Measurements from ENCODE around the gene CEP295NL. TPM values are rescaled to one million over a fixed set of nuclear protein-coding genes. Genes with fewer than 3 reads are reported as not detected.

Gene CEP295NL
- polyA plus RNA-seq, 2 of the 4 experiments (the other 2 are of a cell fraction) = 0.10 to 0.13 TPM

DNA sequence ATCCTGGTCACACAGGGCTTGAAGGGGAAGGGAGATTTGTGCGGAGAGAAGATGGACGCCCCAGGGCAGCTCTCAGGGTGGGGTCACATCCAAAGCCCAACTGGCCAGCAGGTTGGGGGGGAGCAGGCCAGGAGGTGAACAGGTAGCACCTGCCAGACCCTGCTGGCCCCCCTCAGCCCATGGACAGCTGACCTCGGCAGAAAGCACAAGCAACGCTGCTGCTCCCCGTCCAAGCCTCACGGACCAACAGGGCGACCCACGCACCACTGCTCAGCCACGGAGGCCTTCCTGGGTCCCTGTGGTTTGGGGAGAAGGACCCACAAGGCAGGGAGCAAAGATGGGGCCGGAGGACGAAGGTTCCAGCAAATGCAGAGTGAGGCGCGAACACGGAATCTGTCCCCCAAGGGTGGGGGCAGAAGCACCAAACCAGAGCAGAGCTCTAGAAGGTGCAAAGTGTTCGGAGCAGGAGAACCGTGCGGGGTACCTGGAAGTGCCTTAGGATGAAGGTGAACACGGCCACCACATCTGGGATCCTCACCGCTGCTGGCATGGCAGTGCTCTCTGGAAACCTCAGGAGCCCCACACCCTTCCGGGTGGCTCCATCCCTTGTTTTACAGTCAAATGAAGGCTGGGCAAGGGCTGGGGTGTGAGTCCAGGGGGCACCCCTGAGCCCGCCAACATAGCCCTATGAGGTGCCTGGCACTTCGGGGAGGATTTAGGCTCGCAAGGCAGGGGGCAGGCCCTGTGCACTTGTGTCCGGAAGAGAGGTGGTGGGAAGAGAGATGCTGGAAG lies 17.9 kb downstream of the CEP295NL start:
- H3K27ac ChIP-seq = peak overlapping the region; percentile 86 to 91
- ChIA-PET CTCF (interaction anchor here (1.2 to 5.1 kb wide), 7 partner anchors 7 to 197 kb away, joined by 3 to 41 read pairs (median 5); no protein-coding TSS in a partner anchor), POLR2A (no interaction called here)
- DNase-seq (ENCODE audit: low read depth in 1 of 2, low spot score in 1 of 2) (no peak), ATAC-seq (no peak), FAIRE-seq (no peak)
- H3K4me2 ChIP-seq = peak overlapping the region; percentile 84
- TF ChIP-seq FOXS1 (CRISPR knock-in tag; IDR thresholded peaks at IDR 0.05) = no peak
- no peak for TF ChIP-seq POLR2AphosphoS2 (conservative IDR thresholded peaks at IDR 0.05; ENCODE audit: low read length)
- TF ChIP-seq SMC3 (IDR thresholded peaks at IDR 0.05) = no peak
- TF ChIP-seq MAFK (IDR thresholded peaks at IDR 0.05; ENCODE audit: partially characterized antibody) = peak; percentile 75
- no peaks in the 10 kb centered on the region for H3K9me3 ChIP-seq
- WGBS (ENCODE audit: missing lambda C conversion rate) = 96% methylated on average over 24 of the region's 24 CpGs
- H3K4me1 ChIP-seq = peaks cover 47% of the 10 kb centered on the region
- H3K4me3 ChIP-seq = no peak overlapping the region

DNA sequence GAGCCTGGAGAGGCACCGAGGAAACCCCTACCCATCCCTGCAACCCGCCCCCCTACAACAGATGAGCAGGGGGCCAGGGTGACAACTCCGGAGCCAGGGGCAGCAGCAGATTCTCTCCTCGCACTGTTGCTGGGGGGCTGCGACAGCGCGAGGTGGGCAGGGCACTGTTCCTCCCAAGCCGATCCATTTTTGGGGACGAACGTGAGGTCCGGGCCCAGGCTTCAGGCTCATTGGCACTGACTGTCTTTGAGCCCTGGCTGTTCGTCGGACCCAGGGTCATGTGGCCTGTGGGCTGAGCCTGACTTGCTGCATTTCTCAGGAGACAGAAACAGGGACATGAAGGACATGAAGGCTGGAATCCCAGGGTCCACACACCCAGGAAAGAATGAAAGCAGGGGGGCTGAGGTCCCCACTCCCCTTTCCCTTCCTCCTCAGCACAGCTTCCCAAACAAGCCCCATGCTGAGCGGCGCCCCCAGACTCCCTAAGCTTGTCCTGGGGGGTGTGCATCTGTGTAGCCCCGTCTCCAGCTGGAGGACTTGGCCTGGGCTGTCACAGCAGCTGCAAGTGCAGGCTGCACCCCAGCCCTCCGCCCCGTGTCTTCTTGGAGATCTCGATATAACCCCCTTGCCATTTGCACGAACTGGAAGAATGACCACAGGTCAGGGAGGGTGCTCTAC lies 18.7 kb downstream of the CEP295NL start:
- FAIRE-seq (no peak), DNase-seq (ENCODE audit: low read depth in 1 of 2, low spot score in 1 of 2) (no peak), ATAC-seq (peak; percentile 3 to 8; a peak in 3 of 6 replicates)
- H3K4me1 ChIP-seq = peaks cover 47% of the 10 kb centered on the region
- peak overlapping the region; percentile 86 to 91 for H3K27ac ChIP-seq
- CTCF ChIA-PET = interaction anchor here (0.7 to 5.1 kb wide), 9 partner anchors 10 to 197 kb away, joined by 3 to 41 read pairs (median 4); no protein-coding TSS in a partner anchor
- no peaks in the 10 kb centered on the region for H3K9me3 ChIP-seq
- peak overlapping the region; percentile 84 for H3K4me2 ChIP-seq
- POLR2A ChIA-PET = interaction anchor here (0.9 to 1.2 kb wide), 6 partner anchors 10 to 50 kb away, joined by 3 to 5 read pairs (median 4); no protein-coding TSS in a partner anchor
- TF ChIP-seq FOXS1 (CRISPR knock-in tag; IDR thresholded peaks at IDR 0.05) = no peak
- TF ChIP-seq, protein P1, sequence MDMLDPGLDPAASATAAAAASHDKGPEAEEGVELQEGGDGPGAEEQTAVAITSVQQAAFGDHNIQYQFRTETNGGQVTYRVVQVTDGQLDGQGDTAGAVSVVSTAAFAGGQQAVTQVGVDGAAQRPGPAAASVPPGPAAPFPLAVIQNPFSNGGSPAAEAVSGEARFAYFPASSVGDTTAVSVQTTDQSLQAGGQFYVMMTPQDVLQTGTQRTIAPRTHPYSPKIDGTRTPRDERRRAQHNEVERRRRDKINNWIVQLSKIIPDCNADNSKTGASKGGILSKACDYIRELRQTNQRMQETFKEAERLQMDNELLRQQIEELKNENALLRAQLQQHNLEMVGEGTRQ (IDR thresholded peaks at IDR 0.05) = peak; percentile 31; the same call in 1 of the 2 replicates
- peak overlapping the region; percentile 14 for H3K4me3 ChIP-seq
- 74% methylated on average over 19 of the region's 20 CpGs for WGBS (ENCODE audit: missing lambda C conversion rate)

DNA sequence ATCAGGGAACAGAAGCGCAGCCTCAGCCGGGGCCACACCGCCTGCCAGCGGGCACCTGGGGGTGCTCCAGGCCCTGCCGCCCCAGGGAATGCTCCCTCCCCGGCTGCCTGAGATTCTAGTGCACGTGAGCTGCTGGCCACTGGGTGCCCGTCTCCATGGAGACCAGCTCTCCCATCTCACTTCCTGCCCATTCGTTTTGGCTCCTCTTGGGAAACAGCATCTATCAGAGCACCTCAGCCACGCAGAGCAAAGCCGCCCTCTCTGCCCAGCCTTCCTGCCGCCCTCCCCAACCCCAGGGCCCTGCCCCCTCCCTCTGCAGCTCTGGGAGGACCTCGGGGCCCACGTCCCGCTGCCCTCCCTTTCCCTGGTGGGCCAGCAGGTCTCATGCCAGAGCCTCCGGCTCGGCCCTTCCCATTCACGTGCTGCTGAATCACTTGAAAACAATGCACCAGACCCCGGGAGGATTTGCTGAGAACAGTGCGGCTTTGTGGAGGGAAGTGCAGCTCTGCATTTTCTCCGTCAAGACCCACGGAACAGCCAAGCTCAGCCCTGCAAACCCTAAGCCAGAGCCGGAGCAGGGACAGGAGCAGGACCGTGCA lies 19.4 kb downstream of the CEP295NL start:
- Histone ChIP-seq H3K4me3 (peak overlapping the region; percentile 14), H3K4me2 (peak overlapping the region; percentile 84), H3K9me3 (no peaks in the 10 kb centered on the region), H3K27ac (peak overlapping the region; percentile 86 to 91), H3K4me1 (peaks cover 47% of the 10 kb centered on the region)
- ChIA-PET CTCF (interaction anchor here (0.7 to 5.1 kb wide), 8 partner anchors 12 to 87 kb away, joined by 3 to 41 read pairs (median 4); no protein-coding TSS in a partner anchor), POLR2A (interaction anchor here (0.9 to 1.2 kb wide), 6 partner anchors 9 to 51 kb away, joined by 3 to 5 read pairs (median 4); no protein-coding TSS in a partner anchor)
- FAIRE-seq (peak; percentile 82), ATAC-seq (peak; percentile 74), DNase-seq (ENCODE audit: low read depth in 1 of 2, low spot score in 1 of 2) (peak; percentile 86 to 98)
- 4% methylated on average over 24 of the region's 24 CpGs for WGBS (ENCODE audit: missing lambda C conversion rate)
- TF ChIP-seq EP300 (IDR thresholded peaks at IDR 0.05) (peak in 1 of 2 experiments; percentile 43; a peak in 1 of 5 replicates), HDAC2 (IDR thresholded peaks at IDR 0.05) (no peak), TFCP2L1 (CRISPR knock-in tag; IDR thresholded peaks at IDR 0.05) (no peak), RARB (CRISPR knock-in tag; IDR thresholded peaks at IDR 0.05) (no peak), JUNB (IDR thresholded peaks at IDR 0.05) (peak; percentile 43; the same call in 1 of the 2 replicates), POLR2A (IDR thresholded peaks at IDR 0.05; ENCODE audit: low read length) (no peak; the same call in 1 of the 2 replicates), MAFK (IDR thresholded peaks at IDR 0.05; ENCODE audit: partially characterized antibody) (peak; percentile 47), EHMT2 (IDR thresholded peaks at IDR 0.05; ENCODE audit: low read depth) (no peak), JUN (IDR thresholded peaks at IDR 0.05) (peak in 1 of 2 experiments; percentile 57; a peak in 2 of 5 replicates), CBX8 (IDR thresholded peaks at IDR 0.05) (no peak), HOXB13 (CRISPR knock-in tag; IDR thresholded peaks at IDR 0.05; ENCODE audit: low read depth) (no peak), HEYL (CRISPR knock-in tag; IDR thresholded peaks at IDR 0.05) (no peak), RFX5 (IDR thresholded peaks at IDR 0.05) (no peak), FOXS1 (CRISPR knock-in tag; IDR thresholded peaks at IDR 0.05) (no peak), MYC (IDR thresholded peaks at IDR 0.05; ENCODE audit: borderline replicate concordance, low read length) (no peak; the same call in 1 of the 2 replicates), NR3C1 (IDR thresholded peaks at IDR 0.05) (no peak), HOXB5 (CRISPR knock-in tag; IDR thresholded peaks at IDR 0.05) (no peak), FOSL2 (IDR thresholded peaks at IDR 0.05) (peak; percentile 34; the same call in 1 of the 2 replicates), FOSL2 (CRISPR knock-in tag; IDR thresholded peaks at IDR 0.05) (peak; percentile 86), ZSCAN20 (CRISPR knock-in tag; IDR thresholded peaks at IDR 0.05) (no peak; the same call in 1 of the 2 replicates)
- TF ChIP-seq, protein P2, sequence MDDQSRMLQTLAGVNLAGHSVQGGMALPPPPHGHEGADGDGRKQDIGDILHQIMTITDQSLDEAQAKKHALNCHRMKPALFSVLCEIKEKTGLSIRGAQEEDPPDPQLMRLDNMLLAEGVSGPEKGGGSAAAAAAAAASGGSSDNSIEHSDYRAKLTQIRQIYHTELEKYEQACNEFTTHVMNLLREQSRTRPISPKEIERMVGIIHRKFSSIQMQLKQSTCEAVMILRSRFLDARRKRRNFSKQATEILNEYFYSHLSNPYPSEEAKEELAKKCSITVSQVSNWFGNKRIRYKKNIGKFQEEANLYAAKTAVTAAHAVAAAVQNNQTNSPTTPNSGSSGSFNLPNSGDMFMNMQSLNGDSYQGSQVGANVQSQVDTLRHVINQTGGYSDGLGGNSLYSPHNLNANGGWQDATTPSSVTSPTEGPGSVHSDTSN (IDR thresholded peaks at IDR 0.05) = no peak
- TF ChIP-seq, protein P1 (IDR thresholded peaks at IDR 0.05) = peak; percentile 37
- TF ChIP-seq, protein P3, sequence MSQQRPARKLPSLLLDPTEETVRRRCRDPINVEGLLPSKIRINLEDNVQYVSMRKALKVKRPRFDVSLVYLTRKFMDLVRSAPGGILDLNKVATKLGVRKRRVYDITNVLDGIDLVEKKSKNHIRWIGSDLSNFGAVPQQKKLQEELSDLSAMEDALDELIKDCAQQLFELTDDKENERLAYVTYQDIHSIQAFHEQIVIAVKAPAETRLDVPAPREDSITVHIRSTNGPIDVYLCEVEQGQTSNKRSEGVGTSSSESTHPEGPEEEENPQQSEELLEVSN (IDR thresholded peaks at IDR 0.05; ENCODE audit: borderline replicate concordance, low read depth) = no peak
- TF ChIP-seq, protein P4, sequence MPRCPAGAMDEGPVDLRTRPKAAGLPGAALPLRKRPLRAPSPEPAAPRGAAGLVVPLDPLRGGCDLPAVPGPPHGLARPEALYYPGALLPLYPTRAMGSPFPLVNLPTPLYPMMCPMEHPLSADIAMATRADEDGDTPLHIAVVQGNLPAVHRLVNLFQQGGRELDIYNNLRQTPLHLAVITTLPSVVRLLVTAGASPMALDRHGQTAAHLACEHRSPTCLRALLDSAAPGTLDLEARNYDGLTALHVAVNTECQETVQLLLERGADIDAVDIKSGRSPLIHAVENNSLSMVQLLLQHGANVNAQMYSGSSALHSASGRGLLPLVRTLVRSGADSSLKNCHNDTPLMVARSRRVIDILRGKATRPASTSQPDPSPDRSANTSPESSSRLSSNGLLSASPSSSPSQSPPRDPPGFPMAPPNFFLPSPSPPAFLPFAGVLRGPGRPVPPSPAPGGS (IDR thresholded peaks at IDR 0.05) = peak; percentile 24; the same call in 1 of the 3 replicates
- TF ChIP-seq, protein P5, sequence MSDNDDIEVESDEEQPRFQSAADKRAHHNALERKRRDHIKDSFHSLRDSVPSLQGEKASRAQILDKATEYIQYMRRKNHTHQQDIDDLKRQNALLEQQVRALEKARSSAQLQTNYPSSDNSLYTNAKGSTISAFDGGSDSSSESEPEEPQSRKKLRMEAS (IDR thresholded peaks at IDR 0.05) = peak; percentile 82

Data from A549 (cell line).